MM.1S (cell line): Measurements from ENCODE around the gene KLHL25.

Experiments
- DNase-seq: peaks from one replicate; pipeline ENCODE4 v3.0.0-alpha.2; 2015
- H2AFZ ChIP-seq: fragments of 300-600 bp; sonication (generic); 2 replicates; pipeline ENCODE4 v1.6.0; 2016; ENCODE audit warnings: antibody characterized with exemption, low read length
- H3F3A ChIP-seq: fragments of 300-600 bp; sonication (generic); 2 replicates; pipeline ENCODE4 v1.6.1; 2016; ENCODE audit warnings: mild to moderate bottlenecking, antibody characterized with exemption, low read length, moderate library complexity, mixed read lengths; ENCODE audit not compliant: insufficient read depth
- H3K27ac ChIP-seq: fragments of 300-600 bp; sonication (generic); 2 replicates; pipeline ENCODE4 v1.5.1; 2016; ENCODE audit warnings: mild to moderate bottlenecking, low read length
- H3K27me3 ChIP-seq: fragments of 300-600 bp; sonication (generic); replicated peaks from 2 replicates; pipeline ENCODE4 v1.6.0; 2016; ENCODE audit warnings: low read length; ENCODE audit not compliant: insufficient read depth
- H3K36me3 ChIP-seq: fragments of 300-600 bp; sonication (generic); replicated peaks from 2 replicates; pipeline ENCODE4 v1.6.1; 2016; ENCODE audit warnings: mild to moderate bottlenecking, low read length, mixed read lengths; ENCODE audit not compliant: insufficient read depth
- H3K4me1 ChIP-seq: fragments of 300-600 bp; sonication (generic); 2 replicates; pipeline ENCODE4 v1.6.1; 2016; ENCODE audit warnings: low read length, mixed read lengths
- H3K4me2 ChIP-seq: fragments of 300-600 bp; sonication (generic); 2 replicates; pipeline ENCODE4 v1.6.0; 2016; ENCODE audit warnings: low read depth, low read length
- H3K4me3 ChIP-seq: fragments of 300-600 bp; sonication (generic); 2 replicates; pipeline ENCODE4 v1.5.1; 2016; ENCODE audit warnings: low read length, mixed read lengths
- H3K79me2 ChIP-seq: fragments of 300-600 bp; sonication (generic); 2 replicates; pipeline ENCODE4 v1.6.1; 2016; ENCODE audit warnings: mixed run types, low read length, mixed read lengths
- H3K9ac ChIP-seq: fragments of 300-600 bp; sonication (generic); 2 replicates; pipeline ENCODE4 v1.6.1; 2016; ENCODE audit warnings: low read length, mixed read lengths
- H3K9me2 ChIP-seq: fragments of 300-600 bp; sonication (generic); replicated peaks from 2 replicates; pipeline ENCODE4 v1.6.1; 2016; ENCODE audit warnings: mild to moderate bottlenecking, low read length, mixed read lengths; ENCODE audit not compliant: insufficient read depth
- H3K9me3 ChIP-seq: fragments of 300-600 bp; sonication (generic); replicated peaks from 2 replicates; pipeline ENCODE4 v1.6.1; 2016; ENCODE audit warnings: mild to moderate bottlenecking, low read length, mixed read lengths; ENCODE audit not compliant: insufficient read depth
- H4K20me1 ChIP-seq: fragments of 300-600 bp; sonication (generic); 2 replicates; pipeline ENCODE4 v1.6.1; 2016; ENCODE audit warnings: mild to moderate bottlenecking, low read length, moderate library complexity, mixed read lengths; ENCODE audit not compliant: insufficient read depth
- EZH2 ChIP-seq: fragments of 300-600 bp; sonication (generic); optimal IDR thresholded peaks from 2 replicates; pipeline ENCODE3; 2017; ENCODE audit warnings: low read depth, mild to moderate bottlenecking, antibody characterized with exemption, low read length, mixed read lengths
- EZH2phosphoT487 ChIP-seq: fragments of 300-600 bp; sonication (generic); IDR thresholded peaks from 2 replicates; pipeline ENCODE4 v1.6.1; 2018; ENCODE audit warnings: antibody characterized with exemption, low read length
- TF ChIP-seq, protein P1 (sequence below): fragments of 300-600 bp; sonication (generic); IDR thresholded peaks from 2 replicates; pipeline ENCODE4 v1.5.1; 2016; ENCODE audit warnings: antibody characterized with exemption, low read length, mixed read lengths

Gene KLHL25

DNA sequence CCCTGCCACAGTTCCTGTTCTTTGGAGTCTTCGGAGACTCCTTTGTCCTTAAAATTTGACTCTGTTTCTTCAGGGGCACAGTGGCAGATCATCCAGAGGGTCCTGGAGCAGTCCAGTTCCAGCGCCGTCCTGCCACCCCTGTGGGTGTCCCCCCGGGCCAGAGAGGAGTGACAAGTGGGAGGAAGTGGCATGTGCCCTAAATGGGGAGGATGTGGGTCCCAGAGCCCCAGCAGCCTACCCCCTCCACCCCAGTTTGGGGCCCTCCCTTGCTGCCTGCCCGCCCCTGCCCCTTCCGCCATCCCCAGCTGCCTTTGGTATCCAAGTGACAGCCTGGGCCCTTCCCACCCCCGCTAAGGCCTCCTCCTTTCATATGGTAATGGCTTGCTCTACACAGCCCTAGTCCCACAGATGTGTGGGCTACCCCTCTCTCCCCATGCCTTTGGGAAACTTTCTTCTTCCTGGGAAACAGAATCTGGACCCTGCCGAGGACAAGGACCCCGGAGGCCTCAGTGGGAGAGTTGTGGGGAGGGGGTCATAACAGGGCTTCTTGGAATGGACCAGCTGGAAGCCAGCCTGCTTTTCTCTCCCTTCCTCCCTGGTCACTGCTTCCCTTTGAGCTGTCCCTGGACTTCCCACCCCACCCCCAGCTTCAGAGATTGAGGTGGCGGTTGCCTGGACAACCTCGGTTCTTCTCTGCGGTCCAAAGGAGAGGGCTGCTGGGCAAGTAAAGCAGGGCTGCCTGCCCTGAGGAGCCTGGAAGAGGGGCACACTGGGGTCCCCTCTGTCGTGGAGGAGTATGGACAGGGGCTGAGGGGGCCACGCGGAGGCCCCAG is 43.2 kb downstream of the KLHL25 start:
- Histone ChIP-seq H3K79me2 (no peaks in the 10 kb centered on the region), H3K4me1 (no peaks in the 10 kb centered on the region)

DNA sequence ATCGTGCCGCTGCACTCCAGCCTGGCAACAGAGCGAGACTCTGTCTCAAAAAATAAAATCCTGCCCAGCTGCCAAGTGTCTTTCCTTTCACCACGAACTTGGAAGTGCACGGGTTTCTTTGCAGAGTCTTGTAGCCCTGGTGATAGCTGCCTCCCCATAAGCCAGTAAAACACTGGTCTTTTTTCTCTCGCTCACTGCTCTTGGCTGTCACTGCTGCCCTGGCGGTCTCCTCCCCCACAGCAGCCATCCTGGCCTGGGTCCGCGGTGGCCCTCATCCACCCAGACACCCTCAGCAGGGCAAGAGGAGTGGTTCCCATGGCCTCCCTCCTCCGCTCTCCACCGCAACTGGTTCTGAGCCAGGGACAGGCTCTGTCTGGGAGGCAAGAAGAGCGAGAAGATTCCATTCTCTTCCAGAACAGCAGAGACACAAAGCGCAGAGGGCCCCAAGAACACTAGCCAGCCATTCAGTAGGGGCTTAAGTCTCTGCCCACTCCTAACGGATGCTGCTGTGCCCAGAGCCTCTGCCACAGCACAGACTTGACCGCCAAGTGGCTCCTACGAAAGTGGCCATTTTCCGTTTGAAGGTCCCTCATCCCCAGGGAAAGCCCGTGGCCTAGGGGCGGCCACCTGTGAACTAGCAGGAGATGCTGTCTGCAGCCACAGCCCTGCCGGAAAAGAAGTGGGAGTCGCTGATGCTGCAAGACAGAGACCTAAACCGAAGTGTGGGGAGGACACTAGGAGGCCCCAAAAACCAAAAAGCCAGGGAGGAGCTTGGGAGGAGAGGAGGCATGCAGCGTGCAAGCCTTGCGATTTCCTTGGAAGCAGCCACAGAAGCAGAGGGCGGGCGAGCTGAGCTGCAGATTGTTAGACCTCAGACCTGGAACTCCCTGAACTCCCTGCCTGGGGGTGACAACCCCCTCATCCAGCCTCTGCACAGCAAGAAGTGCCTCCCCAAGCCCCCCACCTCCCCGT is 44.1 kb downstream of the KLHL25 start:
- no peaks in the 10 kb centered on the region for H3K9me3 ChIP-seq
- no peaks in the 10 kb centered on the region for H3K27me3 ChIP-seq
- no peaks in the 10 kb centered on the region for H3K4me1 ChIP-seq
- H3K79me2 ChIP-seq: no peaks in the 10 kb centered on the region
- H3K9me2 ChIP-seq: no peaks in the 10 kb centered on the region
- TF ChIP-seq, protein P1, sequence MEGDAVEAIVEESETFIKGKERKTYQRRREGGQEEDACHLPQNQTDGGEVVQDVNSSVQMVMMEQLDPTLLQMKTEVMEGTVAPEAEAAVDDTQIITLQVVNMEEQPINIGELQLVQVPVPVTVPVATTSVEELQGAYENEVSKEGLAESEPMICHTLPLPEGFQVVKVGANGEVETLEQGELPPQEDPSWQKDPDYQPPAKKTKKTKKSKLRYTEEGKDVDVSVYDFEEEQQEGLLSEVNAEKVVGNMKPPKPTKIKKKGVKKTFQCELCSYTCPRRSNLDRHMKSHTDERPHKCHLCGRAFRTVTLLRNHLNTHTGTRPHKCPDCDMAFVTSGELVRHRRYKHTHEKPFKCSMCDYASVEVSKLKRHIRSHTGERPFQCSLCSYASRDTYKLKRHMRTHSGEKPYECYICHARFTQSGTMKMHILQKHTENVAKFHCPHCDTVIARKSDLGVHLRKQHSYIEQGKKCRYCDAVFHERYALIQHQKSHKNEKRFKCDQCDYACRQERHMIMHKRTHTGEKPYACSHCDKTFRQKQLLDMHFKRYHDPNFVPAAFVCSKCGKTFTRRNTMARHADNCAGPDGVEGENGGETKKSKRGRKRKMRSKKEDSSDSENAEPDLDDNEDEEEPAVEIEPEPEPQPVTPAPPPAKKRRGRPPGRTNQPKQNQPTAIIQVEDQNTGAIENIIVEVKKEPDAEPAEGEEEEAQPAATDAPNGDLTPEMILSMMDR: no peak
- TF ChIP-seq EZH2phosphoT487 (no peak), EZH2 (no peak)
- H4K20me1 ChIP-seq: no peaks in the 10 kb centered on the region
- H3K9ac ChIP-seq: no peak overlapping the region
- no peak overlapping the region for H3K4me2 ChIP-seq
- no peak overlapping the region for H2AFZ ChIP-seq
- H3K27ac ChIP-seq: no peak overlapping the region
- H3F3A ChIP-seq: no peaks in the 10 kb centered on the region
- DNase-seq: no peak
- H3K36me3 ChIP-seq: no peaks in the 10 kb centered on the region
- H3K4me3 ChIP-seq: no peak overlapping the region

More for the DNA sequence above, 43.2 kb downstream of the KLHL25 start:
- no peak overlapping the region for H3K4me2 ChIP-seq
- H3K27me3 ChIP-seq: no peaks in the 10 kb centered on the region
- no peaks in the 10 kb centered on the region for H3K9me3 ChIP-seq
- no peak overlapping the region for H2AFZ ChIP-seq
- H3K9ac ChIP-seq: no peak overlapping the region
- no peak overlapping the region for H3K27ac ChIP-seq
- TF ChIP-seq, protein P1: no peak
- no peak for TF ChIP-seq EZH2phosphoT487
- TF ChIP-seq EZH2: no peak
- no peaks in the 10 kb centered on the region for H3F3A ChIP-seq
- DNase-seq: no peak
- H3K36me3 ChIP-seq: no peaks in the 10 kb centered on the region
- no peak overlapping the region for H3K4me3 ChIP-seq
- no peaks in the 10 kb centered on the region for H3K9me2 ChIP-seq
- H4K20me1 ChIP-seq: no peaks in the 10 kb centered on the region

DNA sequence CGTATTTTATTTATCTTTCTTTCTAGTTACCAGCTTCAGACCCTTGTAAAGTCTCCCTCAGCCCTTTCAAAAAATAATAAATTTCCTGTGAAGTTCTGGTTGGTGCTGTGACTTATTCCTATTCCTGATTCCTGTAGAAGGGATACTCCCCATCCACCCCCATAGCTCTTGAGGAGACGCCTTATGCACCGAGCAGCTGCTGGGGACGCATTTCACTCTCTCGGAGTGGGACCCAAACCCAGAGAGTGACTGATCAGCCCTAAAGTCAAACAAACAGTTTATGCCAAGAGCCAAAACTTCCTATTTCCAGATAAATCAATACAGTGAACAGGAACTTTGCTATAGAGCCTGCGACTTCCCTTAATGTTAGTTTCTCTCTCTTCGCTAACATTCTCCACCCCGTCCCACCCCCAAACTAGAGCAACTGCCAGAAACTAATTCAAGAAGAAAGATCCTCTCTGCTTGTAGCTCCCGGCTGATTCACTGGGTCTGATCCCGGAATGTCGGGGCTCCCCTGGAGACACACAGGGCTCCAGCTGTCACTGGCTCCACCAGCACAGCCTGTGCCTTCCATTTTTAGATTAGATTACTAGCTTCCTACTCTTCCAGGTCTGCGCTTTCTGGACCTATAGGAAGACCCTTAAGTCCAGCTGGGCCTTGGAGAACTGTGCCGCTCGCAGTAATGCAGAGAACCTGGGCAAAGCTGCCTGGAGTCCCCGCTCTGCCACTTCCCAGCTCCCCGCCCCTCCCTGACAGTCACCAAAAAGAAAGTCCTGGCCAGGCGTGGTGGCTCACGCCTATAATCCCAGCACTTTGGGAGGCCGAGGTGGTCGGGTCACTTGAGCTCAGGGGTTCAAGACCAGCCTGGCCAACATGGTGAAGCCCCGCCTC is 45.2 kb downstream of the KLHL25 start:
- Histone ChIP-seq H2AFZ (no peak overlapping the region), H3K9ac (no peak overlapping the region), H4K20me1 (no peaks in the 10 kb centered on the region), H3K27ac (no peak overlapping the region), H3K4me2 (no peak overlapping the region), H3K9me3 (no peaks in the 10 kb centered on the region), H3K4me3 (no peak overlapping the region), H3K36me3 (no peaks in the 10 kb centered on the region; the same call in 1 of the 2 replicates), H3K27me3 (no peaks in the 10 kb centered on the region), H3K4me1 (no peaks in the 10 kb centered on the region), H3K9me2 (no peaks in the 10 kb centered on the region), H3K79me2 (no peaks in the 10 kb centered on the region), H3F3A (no peaks in the 10 kb centered on the region)
- no peak for DNase-seq
- TF ChIP-seq, protein P1: no peak
- no peak for TF ChIP-seq EZH2
- TF ChIP-seq EZH2phosphoT487: no peak
